Activated naive CD4-positive, alpha-beta T cell treated with anti-CD3 and anti-CD28 coated beads for 36 hours (primary cell): ENCODE results near the gene SPTSSA. TPM values are rescaled to one million over a fixed set of nuclear protein-coding genes. Genes with fewer than 3 reads are reported as not detected.
"Not testable (repeated sequence)": the region's sequence is repeated elsewhere in the genome, so short reads cannot be mapped to it uniquely, and the experiment has no call there.

Source experiments
- CTCF ChIA-PET: fragments of 350-600 bp; sonication (Branson Sonifier 250); formaldehyde crosslinking; loops from one replicate; lab custom pipeline; 2021; ENCODE audit warnings: antibody characterized with exemption; lab: Charles Lee
- DNase-seq: peaks from one replicate; pipeline ENCODE4 v3.0.0-alpha.2; 2020
- H3K27ac Mint-ChIP-seq: one replicate; pipeline ENCODE4 v1.8.0; 2021; ENCODE audit warnings: mild to moderate bottlenecking, mixed read lengths
- H3K27me3 Mint-ChIP-seq: one replicate; pipeline ENCODE4 v1.8.0; 2021; ENCODE audit warnings: low read depth, mixed read lengths
- H3K36me3 Mint-ChIP-seq: one replicate; pipeline ENCODE4 v1.8.0; 2021; ENCODE audit warnings: low read depth, mixed read lengths
- H3K4me1 Mint-ChIP-seq: one replicate; pipeline ENCODE4 v1.8.0; 2021; ENCODE audit warnings: low read depth, mixed read lengths
- H3K4me3 Mint-ChIP-seq: one replicate; pipeline ENCODE4 v1.8.0; 2021; ENCODE audit warnings: mild to moderate bottlenecking, moderate library complexity, mixed read lengths
- H3K9me3 Mint-ChIP-seq: one replicate; pipeline ENCODE4 v1.8.0; 2021; ENCODE audit warnings: mixed read lengths
- intact Hi-C: fragments of 100-400 bp; cut with micrococcal nuclease; formaldehyde crosslinking; loops from one replicate; pipeline ENCODE4 v1.15.1; 2023
- total RNA-seq, 2 experiments: library from RNA; stranded (reverse); gene quantifications; one replicate each; pipeline ENCODE4 v1.2.3, GENCODE V29; 2021

SPTSSA gene
- total RNA-seq, 2 experiments from 2014 or later = 5.8 to 6.2 TPM

- intact Hi-C loops = no loop called here
- Mint-ChIP-seq H3K27me3 (no peaks in the 10 kb centered on the region), H3K4me3 (no peak overlapping the region), H3K4me1 (no peaks in the 10 kb centered on the region), H3K36me3 (no peaks in the 10 kb centered on the region), H3K27ac (no peak overlapping the region), H3K9me3 (no peaks in the 10 kb centered on the region)
- CTCF ChIA-PET = no interaction called here
- no peak for DNase-seq
These were observed 27.3 kb upstream of the SPTSSA start for GRCh38 chr14:34489324-34489723.

GRCh38 chr14:34488528-34488927 is 26.5 kb upstream of the SPTSSA start:
- Mint-ChIP-seq H3K27ac (no peak overlapping the region), H3K4me1 (no peaks in the 10 kb centered on the region), H3K36me3 (no peaks in the 10 kb centered on the region), H3K4me3 (no peak overlapping the region), H3K27me3 (no peaks in the 10 kb centered on the region), H3K9me3 (no peaks in the 10 kb centered on the region)
- no peak for DNase-seq
- CTCF ChIA-PET = no interaction called here
- intact Hi-C loops = no loop called here

GRCh38 chr14:34484726-34485125 is 22.7 kb upstream of the SPTSSA start:
- H3K36me3 Mint-ChIP-seq = no peaks in the 10 kb centered on the region
- H3K9me3 Mint-ChIP-seq = no peaks in the 10 kb centered on the region
- CTCF ChIA-PET = interaction anchor here (0.6 to 1.6 kb wide), 2 partner anchors 153 to 1276 kb away, joined by 3 to 5 read pairs; no protein-coding TSS in a partner anchor
- H3K4me3 Mint-ChIP-seq = no peak overlapping the region
- no peak for DNase-seq
- H3K27me3 Mint-ChIP-seq = no peaks in the 10 kb centered on the region
- intact Hi-C loops = no loop called here
- no peaks in the 10 kb centered on the region for H3K4me1 Mint-ChIP-seq
- no peak overlapping the region for H3K27ac Mint-ChIP-seq

GRCh38 chr14:34482463-34482862 is 20.4 kb upstream of the SPTSSA start:
- Mint-ChIP-seq H3K27ac (no peak overlapping the region), H3K4me1 (no peaks in the 10 kb centered on the region), H3K27me3 (no peaks in the 10 kb centered on the region), H3K36me3 (no peaks in the 10 kb centered on the region), H3K9me3 (no peaks in the 10 kb centered on the region), H3K4me3 (no peak overlapping the region)
- DNase-seq = no peak
- CTCF ChIA-PET = interaction anchor here (0.6 kb wide), 1 partner anchor 44 kb away, joined by 4 read pairs; no protein-coding TSS in a partner anchor
- intact Hi-C loops = no loop called here

GRCh38 chr14:34479694-34480093 is 17.7 kb upstream of the SPTSSA start:
- CTCF ChIA-PET = no interaction called here

GRCh38 chr14:34478261-34478660 is 16.2 kb upstream of the SPTSSA start:
- intact Hi-C loops = no loop called here

More at GRCh38 chr14:34479694-34480093, 17.7 kb upstream of the SPTSSA start:
- Mint-ChIP-seq H3K9me3 (no peaks in the 10 kb centered on the region), H3K27ac (no peak overlapping the region), H3K4me3 (no peak overlapping the region), H3K36me3 (no peaks in the 10 kb centered on the region), H3K27me3 (no peaks in the 10 kb centered on the region), H3K4me1 (no peaks in the 10 kb centered on the region)
- intact Hi-C loops = no loop called here
- no peak for DNase-seq

GRCh38 chr14:34476036-34476435 is 14.0 kb upstream of the SPTSSA start:
- H3K36me3 Mint-ChIP-seq, H3K9me3 Mint-ChIP-seq, H3K4me1 Mint-ChIP-seq, intact Hi-C loops, H3K4me3 Mint-ChIP-seq, DNase-seq, CTCF ChIA-PET, H3K27me3 Mint-ChIP-seq, H3K27ac Mint-ChIP-seq: not testable (repeated sequence)

More at GRCh38 chr14:34478261-34478660, 16.2 kb upstream of the SPTSSA start:
- Mint-ChIP-seq H3K4me3 (no peak overlapping the region), H3K27me3 (no peaks in the 10 kb centered on the region), H3K9me3 (no peaks in the 10 kb centered on the region), H3K27ac (no peak overlapping the region), H3K4me1 (no peaks in the 10 kb centered on the region), H3K36me3 (no peaks in the 10 kb centered on the region)
- CTCF ChIA-PET = no interaction called here
- DNase-seq = no peak

GRCh38 chr14:34475163-34475562 is 13.1 kb upstream of the SPTSSA start:
- no peaks in the 10 kb centered on the region for H3K27me3 Mint-ChIP-seq

GRCh38 chr14:34474187-34474679 is 12.2 kb upstream of the SPTSSA start:
- no peaks in the 10 kb centered on the region for H3K36me3 Mint-ChIP-seq

More at GRCh38 chr14:34475163-34475562, 13.1 kb upstream of the SPTSSA start:
- DNase-seq = no peak
- intact Hi-C loops = no loop called here
- H3K4me3 Mint-ChIP-seq = no peak overlapping the region
- CTCF ChIA-PET = interaction anchor here (0.6 to 0.7 kb wide), 3 partner anchors 143 to 1462 kb away, joined by 3 read pairs; no protein-coding TSS in a partner anchor
- no peaks in the 10 kb centered on the region for H3K4me1 Mint-ChIP-seq
- no peaks in the 10 kb centered on the region for H3K9me3 Mint-ChIP-seq
- no peak overlapping the region for H3K27ac Mint-ChIP-seq
- H3K36me3 Mint-ChIP-seq = no peaks in the 10 kb centered on the region

GRCh38 chr14:34472706-34473279 is 10.8 kb upstream of the SPTSSA start:
- Mint-ChIP-seq H3K27me3 (no peaks in the 10 kb centered on the region), H3K27ac (no peak overlapping the region), H3K36me3 (no peaks in the 10 kb centered on the region), H3K4me1 (no peaks in the 10 kb centered on the region), H3K4me3 (no peak overlapping the region), H3K9me3 (no peaks in the 10 kb centered on the region)
- DNase-seq = no peak
- intact Hi-C loops = no loop called here
- CTCF ChIA-PET = interaction anchor here (0.7 kb wide), 1 partner anchor 9 kb away, joined by 3 read pairs; no protein-coding TSS in a partner anchor

More at GRCh38 chr14:34474187-34474679, 12.2 kb upstream of the SPTSSA start:
- H3K27ac Mint-ChIP-seq = no peak overlapping the region
- DNase-seq = no peak
- H3K9me3 Mint-ChIP-seq = no peaks in the 10 kb centered on the region
- no peaks in the 10 kb centered on the region for H3K4me1 Mint-ChIP-seq
- no peaks in the 10 kb centered on the region for H3K27me3 Mint-ChIP-seq
- intact Hi-C loops = no loop called here
- CTCF ChIA-PET = no interaction called here
- no peak overlapping the region for H3K4me3 Mint-ChIP-seq

GRCh38 chr14:34470319-34470718 is 8.3 kb upstream of the SPTSSA start:
- Mint-ChIP-seq H3K4me1 (no peaks in the 10 kb centered on the region), H3K4me3 (no peak overlapping the region), H3K9me3 (no peaks in the 10 kb centered on the region), H3K27me3 (no peaks in the 10 kb centered on the region), H3K36me3 (no peaks in the 10 kb centered on the region), H3K27ac (no peak overlapping the region)
- intact Hi-C loops = no loop called here
- no peak for DNase-seq
- CTCF ChIA-PET = interaction anchor here (0.6 kb wide), 1 partner anchor 1734 kb away, joined by 3 read pairs; no protein-coding TSS in a partner anchor

GRCh38 chr14:34466691-34467090 is 4.7 kb upstream of the SPTSSA start:
- Mint-ChIP-seq H3K36me3 (no peaks in the 10 kb centered on the region), H3K27me3 (no peaks in the 10 kb centered on the region), H3K9me3 (no peaks in the 10 kb centered on the region), H3K4me3 (no peak overlapping the region), H3K27ac (no peak overlapping the region), H3K4me1 (peaks cover 4% of the 10 kb centered on the region)
- DNase-seq = no peak
- intact Hi-C loops = no loop called here
- CTCF ChIA-PET = no interaction called here
